Erythroblast (primary cell): ENCODE data around the gene CFAP54.

ENCODE experiments used
- GATA1 ChIP-seq: IDR thresholded peaks from 2 replicates; pipeline ENCODE4 v1.6.1; 2011; ENCODE audit warnings: low read depth, mild to moderate bottlenecking, control low read depth, low read length, moderate library complexity
- POLR2A ChIP-seq: IDR thresholded peaks from 2 replicates; pipeline ENCODE4 v1.6.1; 2011; ENCODE audit warnings: mild to moderate bottlenecking, low read length

DNA sequence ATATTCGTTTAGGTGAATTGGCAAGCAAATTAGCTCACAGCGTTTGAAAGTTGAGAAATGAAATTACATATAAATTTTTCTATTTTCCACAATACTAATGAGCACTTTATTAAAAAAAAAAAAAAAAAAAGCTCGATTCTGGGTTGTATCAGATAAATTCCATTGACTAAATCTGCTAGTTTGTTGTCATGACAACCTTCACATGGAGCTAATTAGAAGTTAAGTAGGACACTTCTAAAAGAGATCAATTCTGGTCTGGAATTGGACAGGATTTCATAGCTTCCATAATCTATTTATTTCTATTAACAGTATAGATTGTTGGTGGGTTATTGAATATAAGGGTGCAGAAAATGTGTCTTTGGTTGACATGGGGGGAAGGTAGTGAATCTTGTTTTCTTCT lies 332.2 kb downstream of the CFAP54 start:
- TF ChIP-seq POLR2A (no peak), GATA1 (no peak)
